Stimulated activated CD8-positive, alpha-beta memory T cell treated with anti-CD3 and anti-CD28 coated beads, Interleukin-2, amount 100 ng/mL, for 48 hours (primary cell): ENCODE measurements around the gene CCL15.
"Not testable (repeated sequence)": the region's sequence is repeated elsewhere in the genome, so short reads cannot be mapped to it uniquely, and the experiment has no call there.

Experiments used
- DNase-seq, 2 donors: peaks; one replicate each; pipeline ENCODE4 v3.0.0-alpha.2; 2020; ENCODE audit warnings: low read depth in 2 of 2

The CCL15 gene, protein sequence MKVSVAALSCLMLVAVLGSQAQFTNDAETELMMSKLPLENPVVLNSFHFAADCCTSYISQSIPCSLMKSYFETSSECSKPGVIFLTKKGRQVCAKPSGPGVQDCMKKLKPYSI

DNA sequence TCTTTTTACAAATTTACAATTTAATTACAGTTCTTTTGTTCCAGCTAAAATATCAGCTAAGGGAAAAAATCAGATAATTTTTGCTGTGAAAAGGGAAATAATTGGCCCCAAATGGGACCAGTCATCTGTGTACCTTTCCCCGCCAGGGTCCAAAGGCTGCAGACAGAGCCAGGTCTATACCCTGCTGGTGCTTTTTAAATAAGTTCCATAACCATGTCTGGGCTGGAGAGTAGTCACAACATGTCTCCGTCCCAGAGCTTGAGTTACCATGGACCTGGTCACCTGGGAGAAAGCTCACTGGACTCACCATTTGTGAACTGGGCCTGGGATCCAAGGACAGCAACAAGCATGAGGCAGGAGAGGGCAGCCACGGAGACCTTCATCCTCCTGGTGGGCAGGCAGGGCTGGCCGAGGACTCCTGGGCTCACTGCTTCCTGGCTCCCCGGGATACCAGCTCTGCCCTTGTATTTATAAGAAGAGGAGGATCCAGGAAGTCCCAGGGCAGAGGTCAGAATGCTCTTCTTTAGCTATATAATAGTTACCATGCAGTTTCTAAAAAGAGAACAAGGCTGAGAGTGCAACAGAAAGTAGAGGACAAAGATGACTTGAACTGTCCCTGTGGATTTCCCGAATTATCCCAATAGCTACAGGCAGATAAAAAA, at the start of gene CCL15:
CCL15 (minus strand) TSS at position 444 of the 662 bp plus-strand sequence; CDS start at position 383, 61 bp downstream.
- DNase-seq, result no peak

DNA sequence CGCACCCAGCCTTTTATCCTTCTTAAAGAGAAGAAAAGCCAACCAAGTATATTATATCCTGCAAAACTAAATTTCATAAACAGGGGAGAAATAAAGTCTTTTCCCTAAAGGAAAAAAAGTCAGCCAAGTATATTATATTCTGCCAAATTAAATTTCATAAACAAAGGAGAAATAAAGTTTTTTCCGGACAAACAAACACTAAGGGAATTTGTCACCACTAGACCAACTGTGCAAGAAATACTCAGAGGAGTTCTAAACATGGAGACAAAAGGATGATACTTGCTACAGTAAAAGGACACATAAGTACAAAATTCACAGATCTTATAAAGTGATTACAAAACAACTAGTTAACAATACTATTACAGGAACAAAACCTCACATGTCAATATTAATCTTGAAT, 48.3 kb upstream of the CCL15 start:
- DNase-seq, result no peak

DNA sequence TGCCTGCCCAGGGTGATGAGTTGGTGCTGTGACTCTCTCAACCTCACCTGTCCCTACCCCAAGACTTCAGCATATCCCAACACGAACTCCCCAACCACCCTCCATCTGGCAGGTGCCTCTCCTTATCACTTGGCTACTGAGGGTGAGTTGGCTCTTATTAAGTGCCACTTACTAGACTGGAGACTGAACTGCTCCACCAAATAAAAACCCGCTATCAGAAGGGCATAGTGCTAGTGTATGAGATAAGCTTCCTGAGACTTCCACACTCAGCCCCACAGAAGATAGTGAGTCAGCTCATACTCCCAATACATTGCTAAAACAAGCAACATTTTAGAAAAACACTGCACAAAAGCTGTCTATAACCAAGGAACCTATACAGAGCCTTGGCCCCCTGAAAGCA, 46.7 kb upstream of the CCL15 start:
- DNase-seq, result no peak

DNA sequence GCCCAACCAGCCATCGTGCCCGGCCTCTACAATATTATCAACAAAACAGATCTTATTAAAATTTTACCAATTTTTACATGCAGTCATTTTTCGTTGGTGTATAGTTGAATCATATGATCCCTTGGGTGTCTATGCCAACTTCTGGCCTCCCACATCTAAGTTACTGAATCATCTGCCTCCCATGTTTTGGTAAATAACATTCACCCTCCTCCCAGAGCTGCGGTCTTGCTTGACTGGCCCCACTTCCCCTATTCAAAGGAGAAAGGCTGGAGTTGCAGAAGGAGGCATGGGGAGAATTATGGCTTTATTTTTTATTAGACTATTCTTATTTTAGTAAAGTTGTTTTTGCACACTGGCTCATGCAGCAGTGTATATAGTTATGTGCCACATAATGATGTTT, 34.9 kb upstream of the CCL15 start:
- no peak for DNase-seq

DNA sequence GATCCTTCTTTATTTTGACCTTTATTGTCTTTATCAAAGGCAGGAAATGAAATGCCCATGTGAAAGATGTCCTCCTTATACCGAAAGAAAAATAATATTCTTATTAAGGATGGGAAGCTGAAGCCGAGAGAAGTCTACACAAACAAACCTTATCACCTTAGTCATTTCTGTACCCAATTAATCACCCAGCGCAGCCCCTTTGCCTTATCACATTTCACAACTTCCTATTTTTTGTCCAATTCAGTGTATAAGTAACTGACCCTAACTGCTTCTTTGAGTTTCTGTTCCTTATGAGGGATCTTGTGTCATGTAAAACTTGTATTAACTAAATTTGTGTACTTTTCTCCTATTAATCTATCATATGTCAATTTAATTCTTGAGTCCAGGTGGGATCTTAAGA, 32.8 kb upstream of the CCL15 start:
- DNase-seq, result no peak

DNA sequence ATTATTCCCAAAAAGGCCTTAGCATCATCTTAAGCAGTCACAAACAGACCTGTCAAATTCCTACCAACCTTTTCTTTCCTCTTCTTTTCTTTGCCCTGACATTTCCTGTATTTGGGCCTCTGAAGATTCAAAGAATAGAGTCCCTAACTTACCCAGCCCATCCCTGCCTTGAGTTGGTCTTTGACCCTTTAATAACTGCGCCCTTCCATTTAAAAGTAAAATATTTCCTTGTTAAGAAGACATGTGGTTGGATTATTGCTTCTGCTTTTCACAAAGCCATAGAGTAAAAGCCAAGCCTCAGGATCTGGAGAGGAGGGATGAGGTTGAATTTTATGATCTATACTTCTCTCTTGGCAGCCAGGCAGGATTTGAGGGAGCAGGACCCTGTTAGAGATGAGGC, 29.6 kb upstream of the CCL15 start:
- no peak for DNase-seq

DNA sequence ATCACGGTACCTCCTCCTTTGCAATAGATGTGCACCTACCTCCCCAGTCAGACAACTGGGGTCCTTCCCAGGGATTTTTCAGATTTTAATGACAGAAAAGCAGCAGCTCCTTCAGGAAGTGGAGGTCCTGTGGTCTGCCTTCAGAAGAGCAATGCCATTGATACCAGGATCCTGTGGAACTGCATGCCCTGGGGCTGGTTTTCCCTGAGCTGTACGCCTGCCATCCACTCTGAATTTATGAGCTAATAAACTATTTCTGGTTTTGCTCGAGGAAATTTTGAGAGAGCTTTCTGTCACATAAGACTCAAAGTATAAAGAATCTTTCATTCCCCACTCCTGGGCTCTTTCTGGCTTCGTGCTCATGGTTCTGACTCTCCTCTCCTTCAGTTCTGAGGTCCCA, 26.4 kb upstream of the CCL15 start:
- DNase-seq, result no peak

DNA sequence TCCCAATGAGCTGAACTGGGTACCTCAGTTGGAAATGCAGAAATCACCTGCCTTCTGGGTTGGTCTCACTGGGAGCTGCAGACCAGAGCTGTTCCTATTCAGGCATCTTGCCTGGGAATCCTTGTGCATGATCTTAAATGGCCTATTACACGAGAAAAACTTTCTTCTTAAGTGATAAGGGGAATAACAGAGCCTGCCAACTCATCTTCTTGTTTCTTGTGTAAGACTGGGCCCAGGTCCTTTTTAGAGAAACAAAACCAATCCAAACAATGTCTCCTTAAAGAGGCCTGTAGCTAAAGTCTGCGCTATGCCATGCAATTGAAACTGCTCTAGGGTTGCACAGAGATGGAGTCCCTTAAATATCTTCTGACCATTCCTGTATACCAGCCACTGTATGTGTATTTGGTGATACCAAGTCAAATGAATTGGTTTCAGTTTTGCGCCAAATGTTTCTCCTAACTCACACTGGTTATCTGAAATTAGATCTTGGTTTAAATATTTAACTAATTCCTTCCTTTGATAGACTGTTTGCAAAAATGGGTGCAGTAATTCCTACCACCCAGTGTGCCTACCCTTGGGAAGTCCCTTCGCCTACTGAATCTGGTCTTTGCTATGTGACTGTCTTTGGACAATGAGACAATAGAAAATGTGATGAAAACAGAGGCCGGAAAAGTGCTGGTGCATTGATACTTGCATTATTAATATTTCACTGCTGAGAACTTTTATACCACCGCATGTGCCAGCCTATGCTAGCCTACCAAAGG, 22.9 kb upstream of the CCL15 start:
- no peak for DNase-seq

DNA sequence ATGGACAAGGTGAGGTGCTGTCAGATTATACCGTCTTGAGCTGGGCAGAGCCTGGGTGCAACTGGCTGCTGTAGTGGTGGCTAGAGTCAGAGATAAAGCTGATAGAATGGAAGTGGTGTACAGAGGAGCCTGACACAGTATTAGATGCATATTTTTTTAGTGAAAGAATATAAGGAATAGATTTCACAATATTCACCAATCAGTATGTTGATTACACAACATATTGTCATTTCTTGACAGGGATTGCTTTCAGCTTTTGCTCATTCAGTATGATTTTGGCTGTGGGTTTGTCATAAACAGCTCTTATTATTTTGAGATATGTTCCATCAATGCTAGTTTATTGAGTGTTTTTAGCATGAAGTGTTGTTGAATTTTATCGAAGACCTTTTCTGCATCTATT, 18.1 kb upstream of the CCL15 start:
- DNase-seq, result no peak

DNA sequence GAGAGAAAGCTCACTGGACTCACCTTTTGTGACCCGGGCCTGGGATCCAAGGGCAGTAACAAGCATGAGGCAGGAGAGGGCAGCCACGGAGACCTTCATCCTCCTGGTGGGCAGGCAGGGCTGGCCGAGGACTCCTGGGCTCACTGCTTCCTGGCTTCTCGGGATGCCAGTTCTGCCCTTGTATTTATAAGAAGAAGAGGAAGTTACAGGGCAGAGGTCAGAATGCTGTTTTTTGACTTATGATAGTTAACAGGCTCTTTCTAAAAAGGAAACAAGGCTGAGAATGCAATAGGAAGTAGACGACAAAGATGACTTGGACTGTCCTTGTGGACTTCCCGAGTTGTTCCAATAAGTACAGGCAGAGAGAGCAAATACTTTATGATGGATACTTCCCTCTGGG, 16.4 kb upstream of the CCL15 start, which contains the start of gene CCL23:
CCL23 (minus strand) TSS at position 174 of the 400 bp plus-strand sequence; CDS start at position 99, 75 bp downstream.
- DNase-seq, result no peak

DNA sequence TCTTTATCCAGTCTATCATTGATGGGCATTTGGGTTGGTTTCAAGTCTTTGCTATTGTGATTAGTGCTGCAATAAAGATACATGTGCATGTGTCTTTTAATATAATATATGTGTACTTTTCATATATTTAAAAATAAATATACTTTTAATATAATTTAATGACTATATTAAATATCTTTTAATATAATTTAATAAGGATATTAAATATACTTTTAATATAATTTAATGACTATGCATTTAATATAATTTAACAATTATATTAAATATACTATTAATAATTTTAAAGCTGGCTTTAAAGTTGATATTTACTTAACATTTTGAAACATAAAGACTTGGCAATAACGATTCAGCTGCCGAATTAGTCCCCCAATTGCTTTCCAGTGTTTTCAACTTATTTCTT, 15.2 kb upstream of the CCL15 start:
- no peak for DNase-seq

DNA sequence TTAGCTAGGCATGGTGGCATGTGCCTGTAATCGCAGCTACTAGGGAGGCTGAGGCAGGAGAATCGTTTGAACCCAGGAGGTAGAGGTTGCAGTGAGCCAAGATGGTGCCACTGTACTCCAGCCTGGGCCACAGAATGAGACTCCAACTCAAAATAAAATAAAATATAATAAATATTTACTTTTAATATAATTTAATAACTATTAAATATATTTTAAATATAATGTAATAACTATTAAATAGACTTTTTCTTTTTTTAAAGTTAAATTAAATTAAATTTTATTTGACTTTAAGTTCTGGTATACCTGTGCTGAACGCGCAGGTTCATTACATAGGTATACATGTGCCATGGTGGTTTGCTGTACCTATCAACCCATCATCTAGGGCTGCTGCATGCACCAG, 14.5 kb upstream of the CCL15 start:
- DNase-seq, result not testable (repeated sequence)

DNA sequence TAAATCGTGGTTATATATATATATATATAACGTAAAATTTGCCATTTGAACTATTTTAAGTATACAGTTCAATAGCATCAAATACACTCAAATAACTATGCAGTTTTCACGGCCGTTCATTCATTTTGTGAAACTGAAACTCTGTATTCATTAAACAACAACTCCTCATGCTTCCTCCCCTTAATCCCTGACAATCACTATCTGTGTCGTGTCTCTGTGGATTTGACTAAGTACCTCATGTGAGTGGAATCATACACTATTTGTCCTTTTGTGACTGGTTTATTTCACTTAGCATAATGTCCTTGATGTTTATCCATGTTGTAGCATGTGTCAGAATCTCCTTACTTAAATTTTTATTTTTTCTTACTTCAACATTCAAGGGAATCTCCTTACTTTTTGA, 13.6 kb upstream of the CCL15 start:
- no peak for DNase-seq

DNA sequence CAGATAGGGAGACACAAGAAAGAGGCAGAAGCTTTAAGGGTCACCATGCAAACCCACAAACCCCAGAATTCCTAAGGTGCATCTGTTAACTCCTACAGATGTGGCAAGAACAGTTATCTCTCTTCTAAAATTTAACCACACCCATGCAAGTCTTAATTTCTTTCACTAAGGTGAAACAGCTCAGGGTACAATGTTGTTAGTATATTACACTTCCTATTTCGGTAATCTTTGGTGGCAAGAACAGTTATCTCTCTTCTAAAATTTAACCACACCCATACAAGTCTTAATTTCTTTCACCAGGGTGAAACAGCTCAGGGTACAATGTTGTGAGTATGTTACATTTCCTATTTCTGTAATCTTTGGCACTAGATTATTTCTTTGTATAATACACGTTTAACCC, 9.8 kb upstream of the CCL15 start:
- no peak for DNase-seq

DNA sequence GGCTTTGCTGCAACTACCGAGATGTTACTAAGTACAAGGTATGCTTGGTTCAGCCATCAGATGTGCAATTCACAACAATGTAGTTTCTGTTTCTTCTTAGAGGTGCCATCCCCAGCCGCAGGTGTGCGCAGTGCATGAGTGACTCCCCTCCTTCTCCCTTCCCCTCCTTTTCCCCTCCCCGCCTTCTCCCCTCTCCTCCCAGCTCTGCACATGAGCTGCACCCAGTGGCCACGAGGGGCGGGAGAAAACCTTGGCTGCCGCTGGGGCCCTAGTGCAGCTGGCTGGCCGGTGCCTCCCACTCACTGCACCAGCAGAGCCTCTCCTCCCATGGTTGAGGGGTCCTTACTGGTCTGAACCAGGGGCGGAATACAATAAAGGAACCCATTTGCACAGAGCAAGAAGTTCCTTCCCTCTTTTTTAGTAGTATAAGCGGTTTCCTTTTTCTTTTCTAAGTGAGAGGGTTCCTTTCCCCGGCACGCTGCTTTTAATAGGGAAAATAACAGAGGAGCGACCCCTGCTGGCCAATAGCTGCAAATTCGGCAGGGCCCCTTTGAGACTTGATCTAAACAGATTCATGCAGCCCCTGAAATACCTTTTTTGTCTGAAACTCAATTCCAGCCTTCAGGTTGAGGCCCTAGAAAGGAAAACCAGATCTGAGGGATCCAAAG, 7.8 kb upstream of the CCL15 start:
- no peak for DNase-seq

DNA sequence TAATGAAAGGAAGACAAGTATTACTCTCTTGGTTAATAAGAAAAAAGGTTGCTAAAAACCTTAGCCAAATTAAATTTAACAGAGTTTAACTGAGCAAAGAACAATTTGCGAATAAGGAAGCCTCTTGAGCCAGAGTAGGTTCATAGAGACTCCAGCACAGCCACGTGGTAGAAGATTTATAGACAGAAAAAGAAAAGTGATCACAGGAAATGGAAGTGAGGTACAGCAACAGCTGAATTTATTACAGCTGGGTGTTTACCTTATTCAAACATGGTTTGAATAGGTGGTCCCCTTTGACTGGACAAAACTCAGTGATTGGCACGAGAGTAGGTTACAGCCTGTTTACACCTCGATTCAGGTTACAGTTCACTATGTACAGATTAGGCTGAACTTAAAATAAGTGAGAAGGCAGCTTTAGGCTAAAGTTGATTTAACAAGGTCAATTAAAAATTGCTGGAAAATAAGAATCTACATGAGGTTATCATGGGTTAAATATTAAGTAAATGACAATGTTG, 3.3 kb upstream of the CCL15 start:
- no peak for DNase-seq

DNA sequence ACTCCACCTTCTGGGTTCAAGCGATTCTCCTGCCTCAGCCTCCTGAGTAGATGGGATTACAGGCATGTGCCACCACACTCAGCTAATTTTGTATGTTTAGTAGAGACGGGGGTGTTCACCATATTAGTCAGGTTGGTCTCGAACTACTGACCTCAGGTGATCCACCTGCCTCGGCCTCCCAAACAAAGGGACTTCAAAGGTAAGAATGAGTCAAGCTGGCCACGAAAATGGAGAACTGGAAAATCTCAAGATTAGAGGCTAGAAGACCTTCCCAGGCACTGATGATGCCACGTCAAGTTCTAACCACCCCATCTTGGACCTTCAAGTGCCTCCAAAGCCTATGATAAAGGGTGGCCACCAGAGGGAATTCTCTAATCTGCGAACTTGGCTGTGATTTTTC, 1.3 kb upstream of the CCL15 start:
- no peak for DNase-seq

DNA sequence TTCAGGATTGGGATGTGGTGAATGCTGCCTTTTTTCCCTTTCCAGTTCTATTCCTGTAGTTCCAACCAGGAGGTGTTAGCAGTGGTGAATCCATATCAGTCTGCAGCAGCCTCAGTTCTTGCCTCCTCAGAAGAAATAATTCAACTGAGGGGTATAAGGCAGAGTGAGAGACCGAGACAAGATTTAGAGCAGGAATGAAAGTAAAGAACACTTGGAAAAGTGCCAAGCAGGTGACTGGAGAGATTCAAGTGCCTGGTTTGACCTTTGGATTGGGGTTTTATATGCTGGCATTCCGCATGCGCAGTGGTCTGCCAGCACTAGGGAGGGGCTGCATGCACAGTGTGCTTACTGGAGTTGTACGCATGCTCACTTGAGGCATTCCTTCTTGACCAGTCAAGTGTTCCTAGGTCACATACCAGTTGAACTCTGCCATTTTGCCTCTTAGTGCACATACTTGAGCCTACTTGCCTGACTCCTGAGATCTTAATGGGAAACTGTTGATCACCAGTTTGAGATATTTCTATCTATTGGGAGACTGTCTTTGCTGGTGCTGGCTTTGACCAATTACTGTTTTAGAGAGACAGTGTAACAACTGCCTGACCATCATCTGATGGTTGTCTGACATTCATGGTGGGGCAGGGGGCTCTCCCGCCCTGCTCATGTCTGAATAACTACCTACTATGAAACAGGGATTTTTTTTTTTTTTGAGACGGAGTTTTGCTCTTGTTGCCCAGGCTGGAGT, 680 bp upstream of the CCL15 start:
- DNase-seq, result no peak

DNA sequence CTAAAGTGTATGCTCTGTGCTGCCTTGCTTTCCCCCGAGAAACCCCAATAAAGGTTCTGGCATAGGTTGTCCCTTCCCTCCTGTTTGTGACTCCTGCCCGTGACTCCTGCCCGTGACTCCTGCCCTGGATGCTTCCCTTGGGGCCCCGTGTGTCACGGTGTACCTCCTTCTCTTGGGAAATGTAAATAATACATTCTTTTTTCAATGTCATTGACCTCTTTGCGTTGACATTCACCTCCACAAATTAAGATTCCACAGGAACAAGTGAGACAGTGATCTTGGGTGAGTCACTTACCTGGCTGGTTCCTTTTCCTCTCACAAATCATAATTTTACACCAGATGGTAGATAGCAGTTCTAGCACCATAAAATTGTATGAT, 632 bp downstream of the CCL15 start:
- DNase-seq, result no peak

DNA sequence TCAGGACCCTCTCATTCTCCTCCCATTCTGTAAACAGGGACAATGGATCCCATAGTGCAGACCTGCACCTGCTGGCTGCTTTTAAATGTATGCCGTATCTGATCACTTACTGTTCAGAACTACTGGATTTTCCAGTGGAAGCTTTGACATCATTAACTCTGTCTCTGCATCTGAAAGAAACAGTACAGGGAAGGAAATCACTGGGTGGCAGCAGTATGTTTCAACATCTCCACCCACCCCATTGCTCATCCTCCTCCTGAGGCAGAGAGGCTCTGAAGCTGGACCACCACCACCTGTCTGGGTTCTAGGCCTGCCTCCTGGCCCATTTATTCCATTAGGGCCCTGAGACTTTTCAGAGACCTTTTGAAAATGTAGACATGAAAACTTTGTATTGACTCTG, 2.6 kb downstream of the CCL15 start:
- DNase-seq, result no peak

DNA sequence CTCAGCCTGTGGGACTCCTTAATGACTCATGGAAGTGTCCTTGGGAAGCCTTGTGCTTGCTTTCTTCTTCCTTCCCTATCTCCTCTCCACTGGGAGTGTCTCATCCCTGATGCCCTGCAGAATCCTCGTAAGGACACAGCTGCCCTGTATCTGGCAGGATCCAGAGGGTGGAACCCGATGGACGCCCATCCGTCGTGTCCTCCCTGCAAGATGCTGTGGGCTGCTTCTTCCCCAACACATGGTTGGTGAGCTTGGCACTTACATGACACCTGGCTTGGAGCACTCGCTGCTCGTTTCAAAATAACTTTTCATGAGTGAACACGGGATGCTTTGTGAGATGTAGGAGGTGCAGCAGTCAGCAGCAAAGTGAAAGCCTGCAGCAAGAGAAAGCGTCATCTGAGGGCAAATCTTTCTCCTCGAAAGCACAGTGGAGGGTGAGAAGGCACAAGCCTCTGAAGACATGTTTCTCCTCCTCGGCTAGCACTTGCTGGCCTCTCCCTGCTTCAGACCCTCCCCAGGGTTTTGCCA, 3.3 kb downstream of the CCL15 start:
- DNase-seq, result no peak

DNA sequence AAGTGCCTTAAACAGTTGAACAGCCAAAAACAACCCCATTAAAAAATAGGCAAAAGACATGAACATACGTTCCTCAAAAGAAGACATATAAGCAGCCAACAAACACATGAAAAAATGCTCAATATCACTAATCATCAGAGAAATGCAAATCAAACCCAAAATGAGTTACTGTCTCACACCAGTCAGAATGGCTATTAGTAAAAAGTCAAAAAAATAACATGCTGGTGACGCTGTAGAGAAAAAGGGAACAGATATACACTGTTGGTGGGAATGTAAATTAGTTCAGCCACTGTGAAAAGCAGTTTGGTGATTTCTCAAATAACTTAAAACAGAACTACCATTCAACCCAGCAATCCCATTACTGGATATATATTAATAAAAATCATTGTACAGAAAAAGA, 6.0 kb downstream of the CCL15 start:
- not testable (repeated sequence) for DNase-seq
